SH-SY5Y (cell line): ENCODE measurements around the gene SLC27A1.

ENCODE experiments used
- GATA2 ChIP-seq: IDR thresholded peaks from 2 replicates; pipeline ENCODE4 v1.6.1; 2011; ENCODE audit warnings: mild to moderate bottlenecking, low read depth, low read length
- GATA3 ChIP-seq: IDR thresholded peaks from 2 replicates; pipeline ENCODE4 v1.6.1; 2011; ENCODE audit warnings: low read depth, mild to moderate bottlenecking, low read length, moderate library complexity

DNA sequence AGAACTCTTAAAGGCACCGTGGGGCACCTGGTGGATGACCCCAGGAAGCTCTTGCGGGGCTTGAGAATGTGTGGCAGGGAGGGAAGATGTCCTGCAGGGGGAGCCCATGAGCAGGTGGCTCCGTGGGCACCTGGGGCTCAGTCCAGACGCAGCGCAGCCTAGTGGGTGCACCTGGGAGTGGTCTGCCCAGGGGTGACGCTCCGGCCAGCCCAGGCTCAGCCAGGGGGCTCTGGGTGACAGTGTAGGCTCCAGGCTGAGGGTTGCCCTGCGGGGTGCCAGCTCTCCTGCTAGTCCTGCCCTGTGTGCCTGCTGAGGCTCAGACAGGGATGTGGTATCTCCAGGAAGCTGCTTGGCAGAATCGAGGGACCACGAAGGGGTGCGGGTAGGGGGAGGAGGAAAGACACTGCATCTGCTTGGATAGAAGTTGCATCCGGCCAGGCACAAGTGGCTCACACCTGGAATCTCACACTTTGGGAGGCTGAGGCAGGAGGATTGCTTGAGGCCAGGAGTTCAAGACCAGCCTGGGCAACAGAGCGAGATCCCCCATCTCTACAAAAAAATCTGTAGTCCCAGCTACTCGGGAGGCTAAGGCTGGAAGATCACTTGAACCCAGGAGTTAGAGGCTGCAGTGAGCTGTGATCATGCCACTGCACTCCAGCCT, 26.1 kb downstream of the SLC27A1 start:
- TF ChIP-seq GATA2 (no peak), GATA3 (no peak)
